ENCODE data around the gene MEIS1.

Gene MEIS1

DNA sequence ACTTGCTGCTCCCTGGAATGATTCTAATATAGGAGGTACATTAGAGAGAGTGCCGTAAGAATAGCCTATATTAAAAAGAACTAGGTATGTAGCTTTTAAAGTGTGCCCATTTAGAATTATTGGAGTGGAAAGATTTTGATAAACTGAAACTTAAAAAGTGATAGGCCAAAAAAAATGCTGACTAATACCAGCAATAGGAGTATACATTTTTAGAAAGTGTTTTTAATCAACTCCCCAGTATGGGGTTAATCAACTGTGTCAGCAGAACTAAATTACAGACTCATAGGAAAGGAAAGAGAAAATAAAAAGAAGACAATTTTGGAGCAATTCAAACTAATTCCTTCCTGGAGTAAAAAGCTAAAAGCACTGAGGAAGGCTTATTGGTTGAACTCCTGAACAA lies 13.3 kb upstream of the MEIS1 start:
- H2BK15ac ChIP-seq (ENCODE audit: low read length), result no peak overlapping the region
- no CpG with 5 or more reads among the region's 1 CpG for WGBS, 2 donors (ENCODE audit: extremely low coverage in 2 of 2, insufficient read length in 2 of 2, insufficient replicate concordance in 1 of 2)

DNA sequence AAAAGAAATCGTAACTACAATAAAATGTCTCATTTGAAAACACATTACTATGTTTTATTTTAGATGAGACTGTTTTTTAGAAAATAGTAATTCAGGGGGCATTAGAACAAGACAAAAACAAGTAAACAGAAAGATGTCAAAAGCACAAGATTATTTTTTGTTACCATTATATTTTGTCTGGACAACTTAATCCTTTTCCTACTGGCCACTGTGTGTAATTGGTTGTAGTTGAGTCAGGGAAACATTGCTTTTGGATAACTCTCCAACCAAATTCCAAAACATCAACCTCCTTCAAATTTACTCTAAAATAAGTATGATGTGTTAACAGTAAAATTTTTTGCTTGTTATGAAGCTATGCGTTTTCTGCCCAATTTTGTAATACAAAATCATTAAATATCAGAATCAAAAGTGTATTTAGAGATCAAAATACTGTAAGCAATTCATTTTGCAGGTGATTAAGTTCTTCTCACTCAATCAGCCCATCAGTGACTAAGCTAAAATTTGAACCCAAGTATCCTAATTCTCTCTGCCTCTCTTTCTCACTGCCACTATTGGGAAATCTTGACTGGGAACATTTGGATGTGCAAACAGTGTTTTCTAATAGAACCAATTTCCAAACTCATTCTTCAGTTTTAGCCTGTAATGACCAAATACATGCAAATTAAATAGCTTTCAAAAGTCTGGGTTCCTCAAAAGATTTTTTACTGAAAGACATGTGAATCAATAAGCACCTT lies 11.4 kb upstream of the MEIS1 start:
- H3K4me2 ChIP-seq (ENCODE audit: insufficient read depth, low read length, poor library complexity, severe bottlenecking), result no peak overlapping the region
- H2BK12ac ChIP-seq (ENCODE audit: low read length), result no peak overlapping the region
- H2AK5ac ChIP-seq (ENCODE audit: low read depth, low read length), result no peak overlapping the region
- H2BK5ac ChIP-seq (ENCODE audit: low read length), result no peak overlapping the region
- H3K18ac ChIP-seq (ENCODE audit: low read length), result no peak overlapping the region
- no peak overlapping the region for H2AFZ ChIP-seq (ENCODE audit: low read length)
- no peak overlapping the region for H3K27ac ChIP-seq (replicated peaks; ENCODE audit: low read length)
- no peak overlapping the region for H3K23ac ChIP-seq (ENCODE audit: low read depth, low read length, poor library complexity)
- no peaks in the 10 kb centered on the region for H3K79me1 ChIP-seq (ENCODE audit: low read depth, low read length)
- H3K4ac ChIP-seq (ENCODE audit: low read length), result no peak overlapping the region
- H2BK15ac ChIP-seq (ENCODE audit: low read length), result no peak overlapping the region
- peaks cover 2 to 60% (median 20%) of the 10 kb centered on the region in 3 experiments for H3K27me3 ChIP-seq (ENCODE audit: control insufficient read depth in 3 of 3, insufficient read depth in 3 of 3, low read depth in 1 of 3, low read length in 3 of 3)
- H3K14ac ChIP-seq (ENCODE audit: low read length), result no peak overlapping the region
- H3K4me1 ChIP-seq (ENCODE audit: control insufficient read depth in 2 of 2, insufficient read depth in 1 of 2, low read depth in 1 of 2, low read length in 2 of 2), result peaks cover 5 to 12% of the 10 kb centered on the region in 2 donors
- H3K9me3 ChIP-seq (replicated peaks in 1 of 2; ENCODE audit: control insufficient read depth in 2 of 2, insufficient read depth in 1 of 2, low read depth in 1 of 2, low read length in 2 of 2), result no peaks in the 10 kb centered on the region
- H4K8ac ChIP-seq (ENCODE audit: low read depth, low read length), result no peak overlapping the region
- H4K91ac ChIP-seq (ENCODE audit: low read depth, low read length, poor library complexity), result no peak overlapping the region
- DNase-seq (ENCODE audit: low spot score), result no peak
- no peak overlapping the region for H2BK120ac ChIP-seq (ENCODE audit: low read depth, low read length)
- H3K9ac ChIP-seq (ENCODE audit: low read depth, low read length, poor library complexity), result no peak overlapping the region
- no CpG with 5 or more reads among the region's 2 CpGs for WGBS, 2 donors (ENCODE audit: extremely low coverage in 2 of 2, insufficient read length in 2 of 2, insufficient replicate concordance in 1 of 2)
- no peak overlapping the region for H3K4me3 ChIP-seq (ENCODE audit: low read length in 2 of 2)
- H3K36me3 ChIP-seq (replicated peaks in 1 of 2; ENCODE audit: control insufficient read depth in 2 of 2, insufficient read depth in 2 of 2, low read length in 2 of 2), result no peaks in the 10 kb centered on the region

More for the DNA sequence above, 13.3 kb upstream of the MEIS1 start:
- no peak overlapping the region for H2AK5ac ChIP-seq (ENCODE audit: low read depth, low read length)
- DNase-seq (ENCODE audit: low spot score), result no peak
- H2BK12ac ChIP-seq (ENCODE audit: low read length), result no peak overlapping the region
- H3K18ac ChIP-seq (ENCODE audit: low read length), result no peak overlapping the region
- H3K14ac ChIP-seq (ENCODE audit: low read length), result no peak overlapping the region
- no peak overlapping the region for H4K8ac ChIP-seq (ENCODE audit: low read depth, low read length)
- H2AFZ ChIP-seq (ENCODE audit: low read length), result no peak overlapping the region
- H2BK5ac ChIP-seq (ENCODE audit: low read length), result no peak overlapping the region
- no peak overlapping the region for H3K27ac ChIP-seq (replicated peaks; ENCODE audit: low read length)
- H3K4me2 ChIP-seq (ENCODE audit: insufficient read depth, low read length, poor library complexity, severe bottlenecking), result no peak overlapping the region
- no peak overlapping the region for H3K4me3 ChIP-seq (ENCODE audit: low read length in 2 of 2)
- H2BK120ac ChIP-seq (ENCODE audit: low read depth, low read length), result no peak overlapping the region
- no peak overlapping the region for H3K23ac ChIP-seq (ENCODE audit: low read depth, low read length, poor library complexity)
- peaks cover 4% of the 10 kb centered on the region in 2 donors for H3K4me1 ChIP-seq (ENCODE audit: control insufficient read depth in 2 of 2, insufficient read depth in 1 of 2, low read depth in 1 of 2, low read length in 2 of 2)
- H3K27me3 ChIP-seq (ENCODE audit: control insufficient read depth in 3 of 3, insufficient read depth in 3 of 3, low read depth in 1 of 3, low read length in 3 of 3), result peaks cover 2 to 41% (median 15%) of the 10 kb centered on the region in 3 experiments
- H4K91ac ChIP-seq (ENCODE audit: low read depth, low read length, poor library complexity), result no peak overlapping the region
- H3K79me1 ChIP-seq (ENCODE audit: low read depth, low read length), result no peaks in the 10 kb centered on the region
- no peak overlapping the region for H3K9ac ChIP-seq (ENCODE audit: low read depth, low read length, poor library complexity)
- no peaks in the 10 kb centered on the region for H3K9me3 ChIP-seq (replicated peaks in 1 of 2; ENCODE audit: control insufficient read depth in 2 of 2, insufficient read depth in 1 of 2, low read depth in 1 of 2, low read length in 2 of 2)
- H3K4ac ChIP-seq (ENCODE audit: low read length), result no peak overlapping the region
- no peaks in the 10 kb centered on the region for H3K36me3 ChIP-seq (replicated peaks in 1 of 2; ENCODE audit: control insufficient read depth in 2 of 2, insufficient read depth in 2 of 2, low read length in 2 of 2)

DNA sequence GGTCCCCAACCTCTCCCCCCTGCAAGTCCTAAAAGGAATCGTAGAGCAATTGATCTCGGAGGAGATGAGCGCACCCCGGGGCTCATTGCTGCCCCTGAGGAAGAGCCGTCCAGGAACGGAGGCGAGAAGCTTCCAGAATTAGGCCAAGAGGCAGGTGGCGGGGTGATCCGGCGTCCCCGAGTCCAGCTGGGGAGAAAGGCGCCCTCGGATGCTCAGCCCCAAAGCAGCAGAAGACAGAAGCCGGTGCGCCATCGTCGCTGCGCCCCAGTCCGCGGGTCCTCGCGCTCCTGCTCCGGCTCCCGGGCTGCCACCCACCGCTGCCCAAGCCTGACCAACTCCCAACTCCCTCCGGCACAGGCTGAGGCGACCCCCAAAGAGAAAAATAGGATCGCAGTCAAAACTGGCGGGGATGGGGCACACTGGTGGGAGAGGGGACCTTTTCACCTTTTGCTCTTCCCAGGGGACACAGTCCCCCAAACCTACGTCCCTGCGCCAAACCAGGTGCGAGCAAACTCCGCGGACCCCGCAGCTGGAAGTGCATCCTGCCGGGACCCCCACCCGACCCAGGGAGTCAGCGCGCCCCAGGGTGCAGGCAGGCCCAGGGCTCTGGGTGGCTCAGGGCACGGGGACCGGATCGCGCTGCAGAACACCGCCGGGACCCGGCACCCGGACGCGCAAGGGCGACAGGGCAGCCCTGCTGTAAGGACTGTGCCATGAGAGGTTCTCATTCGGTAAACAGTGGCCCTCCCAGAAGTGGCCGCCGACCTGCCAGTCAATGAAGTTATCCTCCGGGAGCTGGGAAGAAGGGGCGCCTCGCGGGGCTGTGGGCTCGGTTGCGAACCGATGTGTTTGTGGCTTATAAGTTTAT lies 8.4 kb upstream of the MEIS1 start:
- Histone ChIP-seq H3K79me1 (ENCODE audit: low read depth, low read length) (no peaks in the 10 kb centered on the region), H3K36me3 (replicated peaks in 1 of 2; ENCODE audit: control insufficient read depth in 2 of 2, insufficient read depth in 2 of 2, low read length in 2 of 2) (no peaks in the 10 kb centered on the region), H3K4me3 (ENCODE audit: low read length in 2 of 2) (peak overlapping the region; percentile 18 to 76), H3K9me3 (replicated peaks in 1 of 2; ENCODE audit: control insufficient read depth in 2 of 2, insufficient read depth in 1 of 2, low read depth in 1 of 2, low read length in 2 of 2) (no peaks in the 10 kb centered on the region), H2AK5ac (ENCODE audit: low read depth, low read length) (no peak overlapping the region), H3K18ac (ENCODE audit: low read length) (peak overlapping the region; percentile 97), H4K91ac (ENCODE audit: low read depth, low read length, poor library complexity) (peak overlapping the region; percentile 7), H2AFZ (ENCODE audit: low read length) (peak overlapping the region; percentile 78), H3K4me1 (ENCODE audit: control insufficient read depth in 2 of 2, insufficient read depth in 1 of 2, low read depth in 1 of 2, low read length in 2 of 2) (peaks cover 5 to 17% of the 10 kb centered on the region in 2 donors), H3K4ac (ENCODE audit: low read length) (no peak overlapping the region), H2BK5ac (ENCODE audit: low read length) (no peak overlapping the region), H4K8ac (ENCODE audit: low read depth, low read length) (no peak overlapping the region), H3K14ac (ENCODE audit: low read length) (peak overlapping the region; percentile 73), H2BK120ac (ENCODE audit: low read depth, low read length) (peak overlapping the region; percentile 84), H3K9ac (ENCODE audit: low read depth, low read length, poor library complexity) (peak overlapping the region; percentile 82), H3K27ac (replicated peaks; ENCODE audit: low read length) (no peak overlapping the region), H2BK12ac (ENCODE audit: low read length) (peak overlapping the region; percentile 99), H3K4me2 (ENCODE audit: insufficient read depth, low read length, poor library complexity, severe bottlenecking) (peak overlapping the region; percentile 97), H3K23ac (ENCODE audit: low read depth, low read length, poor library complexity) (peak overlapping the region; percentile 61), H3K27me3 (ENCODE audit: control insufficient read depth in 3 of 3, insufficient read depth in 3 of 3, low read depth in 1 of 3, low read length in 3 of 3) (peaks cover 2 to 64% (median 20%) of the 10 kb centered on the region in 3 experiments), H2BK15ac (ENCODE audit: low read length) (peak overlapping the region; percentile 69)
- WGBS, 2 donors (ENCODE audit: extremely low coverage in 2 of 2, insufficient read length in 2 of 2, insufficient replicate concordance in 1 of 2), result no CpG with 5 or more reads among the region's 60 CpGs
- DNase-seq (ENCODE audit: low spot score), result no peak

DNA sequence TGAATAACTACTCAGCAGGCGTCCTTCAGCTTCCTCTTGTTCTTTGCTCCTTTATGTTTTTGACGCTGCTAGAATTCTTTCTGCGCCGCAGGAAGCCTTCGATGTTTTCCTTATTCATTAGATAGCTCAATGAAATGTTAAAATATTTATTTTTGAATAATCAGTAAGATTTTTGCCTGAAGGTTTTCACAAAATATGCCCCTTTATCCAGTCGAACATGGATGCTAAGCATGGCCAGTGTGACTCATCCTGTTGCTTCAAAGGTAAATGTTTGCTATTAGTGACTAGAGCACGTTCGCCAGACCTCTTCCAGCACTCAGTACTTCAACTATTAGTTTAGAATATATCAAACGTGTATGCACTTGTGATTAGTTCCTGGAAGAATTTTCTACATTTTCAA lies 7.6 kb upstream of the MEIS1 start:
- no peak overlapping the region for H3K23ac ChIP-seq (ENCODE audit: low read depth, low read length, poor library complexity)
- no peaks in the 10 kb centered on the region for H3K9me3 ChIP-seq (replicated peaks in 1 of 2; ENCODE audit: control insufficient read depth in 2 of 2, insufficient read depth in 1 of 2, low read depth in 1 of 2, low read length in 2 of 2)
- H3K79me1 ChIP-seq (ENCODE audit: low read depth, low read length), result no peaks in the 10 kb centered on the region
- H3K9ac ChIP-seq (ENCODE audit: low read depth, low read length, poor library complexity), result no peak overlapping the region
- H3K4me2 ChIP-seq (ENCODE audit: insufficient read depth, low read length, poor library complexity, severe bottlenecking), result no peak overlapping the region
- H4K91ac ChIP-seq (ENCODE audit: low read depth, low read length, poor library complexity), result no peak overlapping the region
- DNase-seq (ENCODE audit: low spot score), result no peak
- H2BK120ac ChIP-seq (ENCODE audit: low read depth, low read length), result no peak overlapping the region
- no peak overlapping the region for H3K27ac ChIP-seq (replicated peaks; ENCODE audit: low read length)
- no peak overlapping the region for H4K8ac ChIP-seq (ENCODE audit: low read depth, low read length)
- H3K4ac ChIP-seq (ENCODE audit: low read length), result no peak overlapping the region
- peaks cover 2 to 61% (median 25%) of the 10 kb centered on the region in 3 experiments for H3K27me3 ChIP-seq (ENCODE audit: control insufficient read depth in 3 of 3, insufficient read depth in 3 of 3, low read depth in 1 of 3, low read length in 3 of 3)
- no peak overlapping the region for H2AFZ ChIP-seq (ENCODE audit: low read length)
- no peak overlapping the region for H3K14ac ChIP-seq (ENCODE audit: low read length)
- no peak overlapping the region for H2AK5ac ChIP-seq (ENCODE audit: low read depth, low read length)
- H3K4me3 ChIP-seq (ENCODE audit: low read length in 2 of 2), result no peak overlapping the region
- no peak overlapping the region for H3K18ac ChIP-seq (ENCODE audit: low read length)
- WGBS, 2 donors (ENCODE audit: extremely low coverage in 2 of 2, insufficient read length in 2 of 2, insufficient replicate concordance in 1 of 2), result no CpG with 5 or more reads among the region's 9 CpGs
- no peak overlapping the region for H2BK15ac ChIP-seq (ENCODE audit: low read length)
- H2BK12ac ChIP-seq (ENCODE audit: low read length), result no peak overlapping the region
- peaks cover 5 to 17% of the 10 kb centered on the region in 2 donors for H3K4me1 ChIP-seq (ENCODE audit: control insufficient read depth in 2 of 2, insufficient read depth in 1 of 2, low read depth in 1 of 2, low read length in 2 of 2)
- no peak overlapping the region for H2BK5ac ChIP-seq (ENCODE audit: low read length)
- no peaks in the 10 kb centered on the region for H3K36me3 ChIP-seq (replicated peaks in 1 of 2; ENCODE audit: control insufficient read depth in 2 of 2, insufficient read depth in 2 of 2, low read length in 2 of 2)

Data from neuronal stem cell (in vitro differentiated cells).